Stimulated activated CD8-positive, alpha-beta memory T cell treated with anti-CD3 and anti-CD28 coated beads, Interleukin-15, amount 100 ng/mL, for 4 hours (primary cell): ENCODE measurements around the gene TMEM61.
"Not testable (repeated sequence)": the region's sequence is repeated elsewhere in the genome, so short reads cannot be mapped to it uniquely, and the experiment has no call there.

Source experiments
- DNase-seq, 2 donors: peaks; one replicate each; pipeline ENCODE4 v3.0.0-alpha.2; 2020; ENCODE audit warnings: low read depth in 2 of 2

Gene TMEM61

GRCh38 chr1:55001311-55001710 lies 20.9 kb downstream of the TMEM61 start:
- no peak for DNase-seq

- no peak for DNase-seq
These were observed 22.3 kb downstream of the TMEM61 start for GRCh38 chr1:55002686-55003085.

- no peak for DNase-seq
These were observed 25.1 kb downstream of the TMEM61 start for GRCh38 chr1:55005351-55006140.

DNA sequence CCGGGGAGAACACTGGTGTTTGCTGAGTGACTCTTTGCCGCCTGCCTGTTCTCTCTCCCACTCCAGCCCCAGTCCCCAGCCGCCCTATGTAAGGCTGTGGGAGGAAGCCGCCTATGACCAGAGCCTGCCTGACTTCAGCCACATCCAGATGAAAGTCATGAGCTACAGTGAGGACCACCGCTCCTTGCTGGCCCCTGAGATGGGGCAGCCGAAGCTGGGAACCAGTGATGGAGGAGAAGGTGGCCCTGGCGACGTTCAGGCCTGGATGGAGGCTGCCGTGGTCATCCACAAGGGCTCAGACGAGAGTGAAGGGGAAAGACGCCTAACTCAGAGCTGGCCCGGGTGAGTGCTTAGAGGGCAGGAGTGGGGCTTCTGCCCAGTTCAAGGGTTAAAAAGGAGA lies 26.5 kb downstream of the TMEM61 start:
- DNase-seq, result no peak

- no peak for DNase-seq
These were observed 27.2 kb downstream of the TMEM61 start for GRCh38 chr1:55007625-55008024.

DNA sequence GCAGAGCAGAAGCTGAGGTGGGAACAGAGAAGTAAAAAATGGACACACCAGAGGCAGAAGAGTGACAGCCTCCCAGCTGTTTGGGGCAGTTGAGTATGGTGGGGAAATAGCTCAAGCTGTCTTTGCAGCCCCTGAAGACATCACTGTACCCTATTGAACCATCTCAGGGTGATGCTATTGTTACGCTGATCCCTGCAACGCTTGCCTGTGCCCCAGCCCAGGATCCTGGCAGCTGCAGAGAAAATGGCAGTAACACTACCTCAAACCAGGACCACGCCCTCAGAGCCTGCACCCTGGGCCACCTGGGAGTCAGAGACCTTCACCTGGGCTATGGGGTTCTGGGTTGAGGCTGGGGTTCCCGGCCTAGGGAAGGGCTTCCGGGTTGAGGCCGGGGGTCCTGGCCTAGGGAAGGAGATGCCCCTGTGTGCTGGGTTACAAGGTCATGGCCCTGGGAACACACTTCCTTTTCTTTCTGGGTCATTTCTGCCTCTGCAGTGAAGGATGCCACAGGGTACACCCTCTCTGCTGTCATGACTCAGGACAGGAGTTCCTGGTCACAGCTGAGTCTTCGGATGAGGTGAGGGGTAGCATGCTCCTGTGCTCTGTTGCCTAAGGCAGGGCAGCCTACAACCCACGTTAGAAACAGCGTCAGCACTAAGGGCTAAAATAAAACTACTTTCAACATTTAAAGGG lies 29.9 kb downstream of the TMEM61 start:
- DNase-seq, result no peak

DNA sequence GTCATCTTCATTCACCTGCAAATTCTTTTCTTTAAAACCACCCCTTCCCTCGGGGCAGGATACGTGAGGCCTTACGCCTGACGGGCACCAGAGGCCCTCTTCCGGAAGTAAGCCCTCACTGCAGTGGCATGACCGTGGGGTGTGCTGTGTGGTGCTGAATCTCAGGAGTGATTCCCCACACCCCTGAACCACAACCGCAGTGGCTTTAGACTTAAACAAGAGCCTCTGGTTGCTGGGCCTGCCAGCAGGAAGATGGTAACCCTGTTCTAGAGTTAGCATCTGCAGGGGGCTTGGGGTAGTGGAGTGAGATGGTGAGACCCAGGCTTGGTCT lies 30.4 kb downstream of the TMEM61 start:
- no peak for DNase-seq

- no peak for DNase-seq
These were observed 32.2 kb downstream of the TMEM61 start for GRCh38 chr1:55012661-55013060.

- DNase-seq, result no peak
These were observed 34.7 kb downstream of the TMEM61 start for GRCh38 chr1:55015123-55015522.

GRCh38 chr1:55015731-55016620 lies 35.5 kb downstream of the TMEM61 start:
- DNase-seq, result no peak

DNA sequence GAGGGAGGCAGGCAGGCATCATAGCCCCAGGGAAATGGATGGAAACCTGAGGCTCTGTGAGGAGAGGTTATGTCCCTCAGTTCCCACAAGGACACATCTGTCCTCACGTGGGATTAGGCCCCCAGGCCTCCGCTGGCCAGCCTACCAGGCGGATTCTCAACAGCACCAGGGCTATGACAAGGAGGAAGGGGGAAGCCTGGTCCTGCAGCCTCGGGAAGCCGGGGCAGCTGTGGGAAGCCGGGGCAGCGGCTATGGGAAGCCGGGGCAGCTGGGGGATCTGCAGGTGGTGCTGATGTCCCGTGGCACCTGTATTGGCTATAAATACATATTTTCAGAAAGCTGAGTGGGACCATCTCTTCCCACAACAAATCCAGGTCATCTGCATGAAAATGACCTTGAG lies 38.0 kb downstream of the TMEM61 start:
- DNase-seq, result no peak

- peak; percentile 2 to 14 for DNase-seq
These were observed 41.6 kb downstream of the TMEM61 start for GRCh38 chr1:55021942-55022546.

- DNase-seq, result not testable (repeated sequence)
These were observed 43.7 kb downstream of the TMEM61 start for GRCh38 chr1:55024163-55024562.

GRCh38 chr1:55026682-55027081 lies 46.3 kb downstream of the TMEM61 start:
- not testable (repeated sequence) for DNase-seq

GRCh38 chr1:55031098-55031497 lies 50.7 kb downstream of the TMEM61 start:
- DNase-seq, result not testable (repeated sequence)

GRCh38 chr1:55033265-55033614 lies 52.8 kb downstream of the TMEM61 start:
- DNase-seq, result no peak

GRCh38 chr1:55034476-55035133 lies 54.2 kb downstream of the TMEM61 start:
- DNase-seq, result no peak

- DNase-seq, result no peak
These were observed 55.5 kb downstream of the TMEM61 start for GRCh38 chr1:55035904-55036303.

DNA sequence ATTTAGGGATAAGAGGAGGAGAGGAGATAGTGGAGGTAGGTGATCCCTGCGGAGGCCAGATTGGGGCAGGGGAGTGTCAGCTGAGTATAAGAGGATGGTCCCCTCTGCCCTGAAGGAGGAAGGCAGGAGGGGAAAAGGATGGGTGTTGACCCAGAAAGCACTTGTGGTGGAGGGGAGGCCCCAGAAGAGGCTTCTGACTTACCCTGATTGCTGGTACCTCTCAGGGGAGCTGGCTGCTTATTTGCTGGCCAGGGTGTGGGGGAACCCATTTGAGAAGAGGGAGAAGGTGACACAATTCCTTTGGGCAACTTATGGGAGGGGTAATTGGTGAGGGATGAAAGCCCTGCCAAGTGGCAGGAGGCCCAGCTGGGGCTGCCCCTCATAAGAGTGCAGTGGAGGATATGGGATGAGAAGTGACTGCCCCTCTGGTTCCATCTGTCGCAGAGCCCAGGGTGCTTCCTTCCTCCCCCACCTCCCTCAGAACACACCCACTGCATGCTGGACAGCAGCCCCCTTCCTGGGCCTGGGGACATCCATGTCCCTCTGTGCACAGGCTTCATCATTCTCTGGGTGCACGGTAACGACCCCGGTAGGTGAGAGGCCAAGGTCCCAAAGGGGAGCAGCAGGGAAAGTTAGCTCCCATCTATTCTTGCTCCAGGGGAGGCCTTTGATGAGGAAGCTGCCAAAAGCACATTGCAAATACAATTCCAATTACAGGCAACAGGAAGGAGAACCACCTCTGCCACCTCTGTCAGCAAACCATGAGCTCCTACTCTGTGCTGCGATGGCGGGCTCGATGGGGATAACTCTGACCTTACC lies 57.5 kb downstream of the TMEM61 start:
- no peak for DNase-seq

- DNase-seq, result no peak
These were observed 58.1 kb downstream of the TMEM61 start for GRCh38 chr1:55038552-55038838.

- no peak for DNase-seq
These were observed 58.5 kb downstream of the TMEM61 start for GRCh38 chr1:55038974-55039341.
